Ascending aorta (tissue), 2 donors: ENCODE data around the gene KLHL30. TPM values are rescaled to one million over a fixed set of nuclear protein-coding genes. Genes with fewer than 3 reads are reported as not detected.
"Not testable (repeated sequence)": the region's sequence is repeated elsewhere in the genome, so short reads cannot be mapped to it uniquely, and the experiment has no call there.

Source experiments
- DNase-seq, 2 donors: peaks; one replicate each; pipeline ENCODE4 v3.0.0-alpha.2; 2019; ENCODE audit warnings: low spot score in 2 of 2
- H3K27ac ChIP-seq, 2 donors: fragments of 200-600 bp; sonication (generic); one replicate each; pipeline ENCODE4 v1.5.1; 2016 to 2017; ENCODE audit warnings: mild to moderate bottlenecking in 1 of 2
- H3K27me3 ChIP-seq: fragments of 200-600 bp; sonication (generic); one replicate; pipeline ENCODE4 v1.5.1; 2017
- H3K36me3 ChIP-seq, 2 donors: fragments of 200-600 bp; sonication (generic); one replicate each; pipeline ENCODE4 v1.5.1; 2016
- H3K4me1 ChIP-seq, 2 donors: fragments of 200-600 bp; sonication (generic); one replicate each; pipeline ENCODE4 v1.5.1; 2016 to 2017; ENCODE audit warnings: mild to moderate bottlenecking in 1 of 2
- H3K4me3 ChIP-seq, 2 donors: fragments of 200-600 bp; sonication (generic); one replicate each; pipeline ENCODE4 v1.5.1; 2016 to 2017; ENCODE audit warnings: mild to moderate bottlenecking in 1 of 2
- H3K9me3 ChIP-seq, 2 donors: fragments of 200-600 bp; sonication (generic); one replicate each; pipeline ENCODE4 v1.5.1; 2016
- CTCF ChIP-seq, 3 experiments: fragments of 200-600 bp in 2 of 3; fragments of 450-650 bp in 1 of 3; sonication (generic) in 2 of 3; IDR thresholded peaks; one replicate each; pipeline ENCODE4 v1.5.1; 2016 to 2019; ENCODE audit warnings: antibody characterized with exemption in 3 of 3, mild to moderate bottlenecking in 1 of 3, moderate library complexity in 1 of 3
- intact Hi-C: fragments of 100-400 bp; cut with DNase I; formaldehyde crosslinking; loops from one replicate; pipeline ENCODE4 v1.15.1; 2023
- total RNA-seq: library from RNA; depleted of rRNA; stranded (reverse); fragments of >200 nt; gene quantifications from one replicate; pipeline ENCODE4 v1.1.0, GENCODE V29; 2016

KLHL30 gene
- total RNA-seq, 1 donor from 2014 or later = 28.2 TPM

GRCh38 chr2:238167761-238168160, 29.3 kb downstream of the KLHL30 start:
- Histone ChIP-seq H3K4me1 (peaks cover 12 to 36% of the 10 kb centered on the region in 2 donors), H3K9me3 (no peaks in the 10 kb centered on the region), H3K27ac (peak overlapping the region; percentile 78 to 91), H3K36me3 (peaks cover 13 to 27% of the 10 kb centered on the region in 2 donors), H3K4me3 (no peak overlapping the region), H3K27me3 (peaks cover 4% of the 10 kb centered on the region)
- DNase-seq = no peak
- intact Hi-C loops = loop anchor here (2.0 kb wide), 2 partner anchors 25 to 119 kb away; no protein-coding TSS in a partner anchor
- no peak for TF ChIP-seq CTCF (IDR thresholded peaks at IDR 0.05)

GRCh38 chr2:238168196-238169047, 30.0 kb downstream of the KLHL30 start:
- Histone ChIP-seq H3K4me1 (peaks cover 12 to 36% of the 10 kb centered on the region in 2 donors), H3K27me3 (peaks cover 4% of the 10 kb centered on the region), H3K27ac (peak overlapping the region; percentile 78 to 91), H3K4me3 (no peak overlapping the region), H3K36me3 (peaks cover 20 to 34% of the 10 kb centered on the region in 2 donors), H3K9me3 (no peaks in the 10 kb centered on the region)
- no peak for TF ChIP-seq CTCF (IDR thresholded peaks at IDR 0.05)
- no peak for DNase-seq
- intact Hi-C loops = loop anchor here (2.0 kb wide), 2 partner anchors 26 to 118 kb away; no protein-coding TSS in a partner anchor

GRCh38 chr2:238169048-238169707, 30.7 kb downstream of the KLHL30 start:
- peak overlapping the region; percentile 85 to 91 for H3K27ac ChIP-seq
- H3K4me1 ChIP-seq = peaks cover 8 to 34% of the 10 kb centered on the region in 2 donors
- no peak overlapping the region for H3K4me3 ChIP-seq
- H3K27me3 ChIP-seq = peaks cover 1% of the 10 kb centered on the region
- H3K36me3 ChIP-seq = peaks cover 28 to 42% of the 10 kb centered on the region in 2 donors
- DNase-seq = peak in 1 of 2 donors; percentile 91
- intact Hi-C loops = loop anchor here (2.0 kb wide), 2 partner anchors 26 to 118 kb away; no protein-coding TSS in a partner anchor
- no peaks in the 10 kb centered on the region for H3K9me3 ChIP-seq
- no peak for TF ChIP-seq CTCF (IDR thresholded peaks at IDR 0.05)

GRCh38 chr2:238169708-238170251, 31.3 kb downstream of the KLHL30 start:
- Histone ChIP-seq H3K4me1 (peaks cover 8 to 34% of the 10 kb centered on the region in 2 donors), H3K27me3 (no peaks in the 10 kb centered on the region), H3K27ac (peak overlapping the region; percentile 85 to 91), H3K4me3 (no peak overlapping the region), H3K36me3 (peaks cover 34 to 48% of the 10 kb centered on the region in 2 donors), H3K9me3 (no peaks in the 10 kb centered on the region)
- intact Hi-C loops = loop anchor here (2.0 kb wide), 4 partner anchors 27 to 117 kb away; partner anchors contain the start of genes ILKAP and SCLY
- DNase-seq = peak in 1 of 2 donors; percentile 88
- TF ChIP-seq CTCF (IDR thresholded peaks at IDR 0.05) = no peak

- Histone ChIP-seq H3K27ac (peak overlapping the region; percentile 85 to 91), H3K27me3 (no peaks in the 10 kb centered on the region), H3K4me3 (no peak overlapping the region), H3K36me3 (peaks cover 39 to 55% of the 10 kb centered on the region in 2 donors), H3K4me1 (peaks cover 8 to 34% of the 10 kb centered on the region in 2 donors), H3K9me3 (no peaks in the 10 kb centered on the region)
- intact Hi-C loops = loop anchor here (2.0 kb wide), 2 partner anchors 32 to 110 kb away; partner anchors contain the start of genes ILKAP and SCLY
- no peak for DNase-seq
- TF ChIP-seq CTCF (IDR thresholded peaks at IDR 0.05) = no peak
Observed at GRCh38 chr2:238170386-238171071, 32.1 kb downstream of the KLHL30 start.

- not testable (repeated sequence) for H3K27me3 ChIP-seq, DNase-seq, H3K4me3 ChIP-seq, H3K9me3 ChIP-seq
- intact Hi-C loops = loop anchor here (2.0 kb wide), 2 partner anchors 32 to 110 kb away; partner anchors contain the start of genes ILKAP and SCLY
- Histone ChIP-seq H3K4me1 (peaks cover 8 to 34% of the 10 kb centered on the region in 2 donors), H3K36me3 (peaks cover 41 to 58% of the 10 kb centered on the region in 2 donors), H3K27ac (peak overlapping the region; percentile 85 to 91)
Observed at GRCh38 chr2:238171072-238171431, 32.6 kb downstream of the KLHL30 start.
